Measurements from ENCODE around the gene CEP112. TPM values are rescaled to one million over a fixed set of nuclear protein-coding genes. Genes with fewer than 3 reads are reported as not detected.

Gene CEP112
- total and polyA plus RNA-seq, 9 of the 15 experiments (the other 6 are each of a cell fraction or from before 2014, with no cell fraction given) = 0.84 TPM; not detected in 8

- CTCF ChIA-PET (ENCODE audit: low intra/inter-chr PET ratio) = no interaction called here
- Histone ChIP-seq H3K9me3 (replicated peaks; ENCODE audit: control insufficient read depth, insufficient read depth, low read depth, low read length) (no peaks in the 10 kb centered on the region), H3K9me1 (ENCODE audit: control insufficient read depth, insufficient read depth, low read length) (no peaks in the 10 kb centered on the region), H3K4me1 (replicated peaks in 1 of 2; ENCODE audit: control insufficient read depth in 2 of 2, insufficient read depth in 2 of 2, low read length in 2 of 2) (no peaks in the 10 kb centered on the region), H3K4me2 (ENCODE audit: insufficient read depth, low read length) (no peak overlapping the region), H3K27me3 (ENCODE audit: control insufficient read depth in 2 of 2, insufficient read depth in 2 of 2, low read length in 2 of 2) (no peaks in the 10 kb centered on the region), H4K20me1 (replicated peaks; ENCODE audit: control insufficient read depth, insufficient read depth, low read length) (no peaks in the 10 kb centered on the region), H3K36me3 (ENCODE audit: control insufficient read depth, insufficient read depth, low read length) (no peaks in the 10 kb centered on the region), H3K4me3 (no peak overlapping the region), H2AFZ (ENCODE audit: low read depth, low read length) (no peak overlapping the region), H3K79me2 (ENCODE audit: control insufficient read depth, insufficient read depth, low read length) (no peaks in the 10 kb centered on the region), H3K27ac (ENCODE audit: extremely low read depth, low read depth, low read length) (no peak overlapping the region), H3K9ac (ENCODE audit: insufficient read depth in 1 of 2, low read depth in 2 of 2, low read length in 2 of 2) (no peak overlapping the region)
- BruUV-seq (replicated peaks) = no TSS peak
- ATAC-seq (no peak), FAIRE-seq (no peak), DNase-seq (ENCODE audit: extremely low read depth in 1 of 4, low spot score in 3 of 4) (no peak)
- WGBS (ENCODE audit: insufficient coverage, low coverage, missing lambda C conversion rate) = 0% methylated on average over 2 of the region's 2 CpGs
- POLR2A ChIA-PET = no interaction called here
- intact Hi-C loops (cut with micrococcal nuclease) (no loop called here), in situ Hi-C loops (cut with MboI) (no loop called here)
- no peak for TF ChIP-seq POLR2A (conservative IDR thresholded peaks at IDR 0.05)
- TF ChIP-seq E2F1 (CRISPR knock-in tag; IDR thresholded peaks at IDR 0.05) = no peak
- TF ChIP-seq FIP1L1 (IDR thresholded peaks at IDR 0.05; ENCODE audit: low read depth, low read length, poor library complexity, severe bottlenecking) = no peak
- TF ChIP-seq KDM2B (CRISPR knock-in tag; IDR thresholded peaks at IDR 0.05) = no peak
- no peak for TF ChIP-seq POU5F1 (IDR thresholded peaks at IDR 0.05; ENCODE audit: borderline replicate concordance, low read depth, low read length, partially characterized antibody)
- TF ChIP-seq ZNF311 (CRISPR knock-in tag; IDR thresholded peaks at IDR 0.05) = no peak
- TF ChIP-seq KLF16 (IDR thresholded peaks at IDR 0.05) = no peak
- TF ChIP-seq ZNF445 (CRISPR knock-in tag; IDR thresholded peaks at IDR 0.05; ENCODE audit: low read depth) = no peak
- no peak for TF ChIP-seq CHD2 (IDR thresholded peaks at IDR 0.05; ENCODE audit: low read depth, low read length)
- TF ChIP-seq BMI1 (IDR thresholded peaks at IDR 0.05; ENCODE audit: low read length) = no peak
- no peak for TF ChIP-seq ZBTB40 (IDR thresholded peaks at IDR 0.05)
- no peak for TF ChIP-seq ZBTB40 (CRISPR knock-in tag; IDR thresholded peaks at IDR 0.05)
- no peak for TF ChIP-seq ETV5 (CRISPR knock-in tag; IDR thresholded peaks at IDR 0.05; ENCODE audit: low read depth)
These were observed 390.4 kb downstream of the CEP112 start for GRCh38 chr17:65801513-65801912.
